ENCODE measurements around the gene ATF7IP2.
"Not testable (repeated sequence)": the region's sequence is repeated elsewhere in the genome, so short reads cannot be mapped to it uniquely, and the experiment has no call there.

The ATF7IP2 gene

GRCh38 chr16:10385725-10386516, at the start of gene ATF7IP2:
ATF7IP2 (plus strand) TSS chr16:10386061; CDS start chr16:10430621, 44,560 bp downstream.
- peak; percentile 98 for DNase-seq

DNA sequence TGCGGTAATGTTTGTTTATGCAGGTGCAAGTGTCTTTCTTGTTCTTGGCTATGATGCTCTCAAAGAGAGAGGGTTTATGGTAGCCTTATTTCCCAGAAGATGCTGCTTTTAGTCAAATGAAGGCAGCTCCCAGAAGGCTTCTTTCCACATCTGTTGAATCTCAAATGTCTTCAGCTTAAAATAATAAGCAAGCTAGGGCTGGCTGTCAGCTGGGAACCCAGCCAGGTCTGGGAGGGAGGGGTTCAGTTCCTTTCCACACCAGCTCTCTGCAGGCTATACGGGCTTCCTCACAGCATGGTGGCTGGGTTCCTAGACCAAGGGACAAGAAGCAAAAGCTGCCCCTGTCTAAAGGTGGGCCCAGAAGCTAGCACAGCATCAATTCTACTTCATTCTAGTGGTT, 47.4 kb upstream of the ATF7IP2 start:
- no peak for DNase-seq

DNA sequence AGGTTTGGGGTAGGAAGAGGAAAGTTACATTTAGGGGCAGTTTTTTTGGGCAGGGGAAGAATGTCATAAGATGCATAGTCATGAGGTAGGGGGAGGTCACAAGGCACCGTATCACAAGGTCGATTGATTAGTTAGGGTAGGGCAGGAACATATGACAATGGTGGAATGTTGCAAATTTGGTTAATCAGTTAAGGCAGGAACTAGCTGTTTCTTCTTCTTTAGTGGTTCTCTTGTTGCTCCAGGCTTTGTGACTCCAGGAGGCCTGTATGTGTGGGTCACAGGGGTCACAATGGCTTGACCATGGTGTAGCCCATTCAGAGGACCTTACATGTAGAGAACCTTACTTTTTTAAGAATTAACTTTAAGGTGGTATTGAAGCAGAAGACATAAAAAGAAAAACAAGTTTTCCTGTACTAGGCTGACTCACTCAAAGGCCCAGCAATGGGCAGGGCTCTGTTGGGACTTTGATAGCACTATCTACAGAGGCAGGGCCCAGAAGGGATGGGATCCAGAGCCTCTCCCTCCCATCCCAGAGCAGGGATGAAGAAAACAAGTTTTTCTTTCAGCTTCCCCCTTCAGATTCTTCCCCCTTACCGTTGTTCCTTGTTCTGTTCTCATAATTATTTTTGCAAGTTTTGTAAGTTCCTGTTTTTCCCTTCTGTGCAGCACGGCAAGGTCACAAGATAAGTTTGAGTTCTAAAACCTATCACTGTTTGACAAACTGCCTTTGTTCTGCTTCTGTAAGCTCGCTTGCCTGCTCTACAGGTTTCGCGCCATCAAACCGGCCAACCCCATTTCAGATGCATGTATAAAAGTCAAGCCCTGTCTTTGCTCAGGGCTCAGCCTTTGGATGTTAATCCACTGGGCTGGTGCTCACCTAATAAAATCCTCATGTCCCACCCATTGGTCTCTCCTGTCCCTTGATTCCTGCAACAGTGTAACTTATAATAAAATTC, 45.8 kb upstream of the ATF7IP2 start:
- peak; percentile 84 for DNase-seq

GRCh38 chr16:10343124-10343760, 42.6 kb upstream of the ATF7IP2 start:
- peak; percentile 23 for DNase-seq

- not testable (repeated sequence) for DNase-seq
Measured at GRCh38 chr16:10344699-10345098, 41.2 kb upstream of the ATF7IP2 start.

GRCh38 chr16:10345629-10346028, 40.2 kb upstream of the ATF7IP2 start:
- no peak for DNase-seq

DNA sequence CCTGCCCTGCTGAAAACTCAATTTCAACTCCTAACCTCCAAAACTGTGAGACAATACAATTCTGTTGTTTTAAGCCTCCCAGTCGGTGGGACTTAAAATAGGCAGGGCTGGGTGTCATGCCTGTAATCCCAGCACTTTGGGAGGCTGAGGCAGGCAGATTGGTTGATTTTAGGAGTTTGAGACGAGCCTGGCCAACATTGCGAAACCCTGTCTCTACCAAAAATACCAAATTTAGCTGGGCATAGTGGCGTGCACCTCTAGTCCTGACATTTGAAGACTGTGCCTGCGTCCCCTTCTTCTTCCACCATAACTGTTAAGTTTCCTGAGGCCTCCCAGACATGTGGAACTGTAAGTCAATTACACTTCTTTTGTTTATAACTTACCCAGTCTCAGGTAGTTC, 36.0 kb upstream of the ATF7IP2 start:
- no peak for DNase-seq

DNA sequence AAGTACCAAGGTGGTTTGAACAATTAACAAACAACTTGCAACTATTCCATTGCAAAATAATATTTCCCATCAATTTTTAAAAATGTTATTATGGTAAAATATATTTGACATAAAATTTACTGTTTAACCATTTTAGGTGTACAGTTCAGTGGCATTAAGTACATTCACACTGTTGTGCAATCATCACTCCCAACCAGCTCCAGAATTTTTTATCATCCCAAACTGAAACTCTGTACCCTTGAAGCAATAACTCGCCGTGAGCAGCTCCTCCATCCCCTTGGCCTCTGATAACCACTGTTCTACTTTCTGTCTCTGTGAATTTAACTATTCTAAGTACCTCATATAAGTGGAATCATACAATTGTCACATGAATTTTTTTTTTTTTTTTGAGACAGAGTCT, 33.6 kb upstream of the ATF7IP2 start:
- no peak for DNase-seq

GRCh38 chr16:10355589-10355988, 30.3 kb upstream of the ATF7IP2 start:
- DNase-seq, result no peak

DNA sequence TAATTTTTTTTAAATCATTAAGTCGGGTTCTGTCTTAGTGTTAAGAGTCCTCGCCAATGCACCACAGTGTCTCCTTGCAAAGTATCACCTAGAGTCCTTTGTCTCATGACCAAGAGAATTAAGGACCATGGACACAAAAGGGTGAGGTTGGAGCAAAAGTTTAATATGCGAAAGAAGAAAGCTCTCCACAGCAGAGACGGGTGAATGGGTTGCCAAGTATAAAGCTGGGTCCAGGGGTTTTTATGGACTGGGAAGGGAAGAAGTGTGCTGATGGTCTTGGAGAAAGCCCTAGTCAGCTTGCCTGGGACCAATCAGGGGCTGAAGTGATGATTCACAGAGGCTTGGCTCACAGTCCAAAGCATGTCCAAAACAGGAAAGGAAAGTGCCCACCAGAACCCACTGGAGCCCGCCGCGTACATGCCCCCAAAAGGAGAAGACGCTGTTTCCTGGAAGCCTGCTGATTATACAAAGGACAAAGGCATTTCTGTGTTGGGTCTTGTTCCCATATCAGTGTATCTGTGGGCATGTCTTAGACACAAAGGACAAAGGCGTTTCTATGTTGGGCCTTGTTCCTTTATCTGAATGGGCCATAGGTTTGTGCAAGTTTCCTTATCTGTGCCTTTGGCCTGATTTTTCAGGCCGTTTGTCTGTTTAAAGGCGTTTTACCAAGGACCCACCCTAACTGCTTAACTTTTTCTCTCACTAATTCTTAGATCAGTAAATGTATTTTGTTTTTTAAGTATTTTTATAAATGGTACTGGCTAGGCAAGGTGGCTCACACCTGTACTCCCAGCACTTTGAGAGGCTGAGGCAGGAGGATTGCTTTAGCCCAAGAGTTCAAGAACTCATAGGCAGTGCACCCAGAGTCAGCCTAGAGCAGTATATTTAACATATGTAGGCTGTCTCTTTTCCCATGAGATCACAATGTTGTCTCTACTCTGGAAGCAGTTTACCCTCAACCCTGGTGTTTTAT, 28.7 kb upstream of the ATF7IP2 start:
- DNase-seq, result peak; percentile 92

DNA sequence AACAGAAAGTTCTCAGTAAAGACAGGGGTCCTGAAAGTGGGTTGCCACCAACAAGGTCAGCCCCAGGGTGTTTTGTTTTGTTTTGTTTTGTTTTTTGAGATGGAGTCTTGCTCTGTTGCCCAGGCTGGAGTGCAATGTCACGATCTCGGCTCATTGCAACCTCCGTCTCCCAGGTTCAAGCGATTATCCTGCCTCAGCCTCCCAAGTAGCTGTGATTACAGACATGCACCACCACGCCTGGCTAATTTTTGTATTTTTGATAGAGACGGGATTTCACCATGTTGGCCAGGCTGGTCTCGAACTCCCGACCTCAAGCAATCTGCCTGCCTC, 24.1 kb upstream of the ATF7IP2 start:
- DNase-seq, result not testable (repeated sequence)

- peak; percentile 99 for DNase-seq
Measured at GRCh38 chr16:10362077-10362863, 23.6 kb upstream of the ATF7IP2 start.

DNA sequence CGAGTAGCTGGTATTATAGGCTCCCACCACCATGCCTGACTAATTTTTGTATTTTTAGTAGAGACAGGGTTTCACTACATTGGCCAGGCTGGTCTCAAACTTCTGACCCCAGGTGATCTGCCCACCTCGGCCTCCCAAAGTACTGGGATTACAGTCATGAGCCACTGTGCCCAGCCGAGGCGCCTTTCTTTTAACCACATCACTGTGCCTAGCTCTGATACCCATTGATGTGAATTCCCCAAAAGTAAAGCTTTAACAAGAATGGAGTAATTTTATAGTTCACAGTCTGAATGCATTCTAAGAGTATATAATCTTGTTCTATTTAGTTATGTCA, 23.0 kb upstream of the ATF7IP2 start:
- peak; percentile 54 for DNase-seq

DNA sequence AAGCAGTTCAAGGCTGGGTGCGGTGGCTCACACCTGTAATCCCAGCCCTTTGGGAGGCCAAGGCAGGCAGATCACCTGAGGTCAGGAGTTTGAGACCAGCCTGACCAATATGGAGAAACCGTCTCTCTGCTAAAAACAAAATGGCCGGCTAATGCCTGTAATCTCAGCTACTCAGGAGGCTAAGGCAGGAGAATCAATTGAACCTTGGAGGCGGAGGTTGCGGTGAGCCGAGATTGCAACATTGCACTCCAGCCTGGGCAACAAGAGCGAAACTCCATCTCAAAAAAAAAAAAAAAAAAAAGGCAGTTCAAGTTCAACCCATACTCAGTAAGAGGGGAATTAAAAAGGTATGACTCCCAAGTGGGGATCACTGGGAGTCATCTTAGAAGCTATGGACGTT, 19.2 kb upstream of the ATF7IP2 start:
- DNase-seq, result not testable (repeated sequence)

GRCh38 chr16:10367616-10368188, 18.2 kb upstream of the ATF7IP2 start:
- DNase-seq, result no peak

DNA sequence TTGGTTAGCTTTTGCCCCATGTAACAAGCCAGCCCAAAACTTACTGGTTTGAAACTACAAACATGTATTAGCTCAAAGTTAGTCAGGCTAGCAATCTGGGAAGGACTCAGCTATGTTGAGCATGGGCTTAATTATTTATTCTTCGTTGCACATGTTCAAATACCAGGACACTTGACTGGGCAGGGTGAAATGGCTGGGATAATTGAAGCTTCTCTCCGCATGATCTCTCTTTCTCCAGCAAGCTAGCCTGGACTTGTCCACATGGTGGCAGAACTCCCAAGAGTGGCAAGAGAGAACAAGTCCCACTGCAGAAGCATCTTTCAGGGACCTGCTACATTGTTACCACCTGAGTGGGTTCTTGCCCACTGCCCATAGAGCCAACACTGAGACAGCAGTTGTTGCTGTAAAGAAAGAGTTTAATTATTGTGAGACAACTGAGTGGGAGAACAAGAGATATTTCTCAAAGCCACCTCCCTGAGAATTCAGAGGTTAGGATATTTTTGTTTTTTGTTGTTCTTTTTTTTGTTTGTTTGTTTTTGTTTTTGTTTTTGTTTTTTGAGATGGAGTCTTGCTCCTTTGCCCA, 16.8 kb upstream of the ATF7IP2 start:
- DNase-seq, result peak; percentile 42

- no peak for DNase-seq
Measured at GRCh38 chr16:10370096-10370726, 15.7 kb upstream of the ATF7IP2 start.

GRCh38 chr16:10371592-10371991, 14.3 kb upstream of the ATF7IP2 start:
- no peak for DNase-seq

GRCh38 chr16:10373556-10373955, 12.3 kb upstream of the ATF7IP2 start:
- DNase-seq, result no peak

DNA sequence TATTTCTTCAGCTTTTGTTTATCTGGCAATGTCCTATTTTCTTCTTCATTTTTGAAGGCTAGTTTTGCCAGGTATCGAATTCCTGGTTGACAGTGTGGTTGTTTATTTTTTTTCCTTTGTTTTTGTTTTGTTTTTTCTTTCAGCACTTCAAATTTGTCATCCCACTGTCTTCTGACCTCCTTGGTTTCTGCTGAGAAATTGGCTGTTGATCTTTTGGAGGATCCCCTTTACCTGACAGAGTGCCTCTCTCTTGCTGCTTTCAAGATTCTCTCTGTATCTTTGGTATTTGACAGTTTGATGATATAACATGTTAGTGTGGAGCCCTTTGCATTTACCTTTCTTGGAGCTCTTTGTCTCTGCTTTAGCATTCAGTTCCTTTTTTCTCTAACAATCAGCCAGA, 9.6 kb upstream of the ATF7IP2 start:
- DNase-seq, result no peak
